IPS-20b (cell line): ENCODE results near the gene APOD.
"Not testable (repeated sequence)": the region's sequence is repeated elsewhere in the genome, so short reads cannot be mapped to it uniquely, and the experiment has no call there.

Experiments
- H3K27ac ChIP-seq: one replicate; pipeline ENCODE4 v1.5.1; 2013; ENCODE audit warnings: low read length
- H3K27me3 ChIP-seq: 2 replicates; pipeline ENCODE4 v1.6.1; 2013; ENCODE audit warnings: mild to moderate bottlenecking, low read length, inconsistent platforms; ENCODE audit not compliant: insufficient read depth
- H3K36me3 ChIP-seq: 2 replicates; pipeline ENCODE4 v1.6.1; 2013; ENCODE audit warnings: low read depth, mild to moderate bottlenecking, inconsistent platforms, low read length, moderate library complexity; ENCODE audit not compliant: insufficient read depth
- H3K4me1 ChIP-seq: 2 replicates; pipeline ENCODE4 v1.6.1; 2013; ENCODE audit warnings: mild to moderate bottlenecking, control low read depth, inconsistent platforms, low read length, moderate library complexity; ENCODE audit not compliant: insufficient read depth
- H3K4me3 ChIP-seq: 2 replicates; pipeline ENCODE4 v1.5.1; 2013; ENCODE audit warnings: mild to moderate bottlenecking, low read length, inconsistent platforms
- H3K9ac ChIP-seq: 2 replicates; pipeline ENCODE4 v1.6.1; 2013; ENCODE audit warnings: low read depth, mild to moderate bottlenecking, inconsistent platforms, low read length, moderate library complexity
- H3K9me3 ChIP-seq: 2 replicates; pipeline ENCODE4 v1.6.1; 2013; ENCODE audit warnings: mild to moderate bottlenecking, low read depth, low read length, inconsistent platforms; ENCODE audit not compliant: insufficient read depth

APOD gene

DNA sequence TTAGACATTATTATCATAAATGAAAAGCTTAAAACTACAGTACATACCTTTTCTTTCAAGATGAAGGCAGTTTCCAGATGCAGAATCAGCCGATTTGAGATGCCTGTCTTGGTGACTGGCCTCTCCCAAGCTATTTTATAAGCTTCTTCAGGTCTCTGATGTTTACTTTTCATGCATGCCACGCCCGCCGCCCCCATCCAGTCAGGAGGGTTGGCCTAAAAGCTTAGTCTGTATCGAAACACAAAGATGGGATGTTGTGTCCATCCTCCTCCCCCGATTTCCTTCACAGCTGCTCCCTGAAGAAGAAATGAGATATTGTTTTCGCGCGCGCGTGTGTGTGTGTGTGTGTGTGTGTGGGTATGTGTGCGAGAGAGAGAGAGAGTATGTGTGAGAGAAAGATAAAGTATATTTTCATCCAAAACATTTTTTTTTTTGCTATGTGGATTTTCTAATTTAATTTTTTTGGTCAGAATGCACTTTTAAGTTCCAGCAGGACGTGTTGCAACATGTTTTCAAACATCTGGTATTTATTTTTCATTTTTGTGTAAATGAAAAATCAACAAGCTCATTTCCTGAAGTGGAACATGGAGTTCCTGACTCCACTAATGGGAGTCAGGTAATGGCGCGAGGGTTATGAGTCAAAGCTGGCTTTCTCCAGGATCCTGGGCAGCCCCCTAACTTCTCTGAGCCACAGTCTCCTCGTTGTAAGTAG lies at the start of gene APOD:
APOD (minus strand) TSS at position 110 of the 712 bp plus-strand sequence. CDS start 4,479 bp downstream, outside the sequence.
- H3K27ac ChIP-seq, result no peak within 1 kb of the TSS
- no peak within 1 kb of the TSS for H3K4me3 ChIP-seq

DNA sequence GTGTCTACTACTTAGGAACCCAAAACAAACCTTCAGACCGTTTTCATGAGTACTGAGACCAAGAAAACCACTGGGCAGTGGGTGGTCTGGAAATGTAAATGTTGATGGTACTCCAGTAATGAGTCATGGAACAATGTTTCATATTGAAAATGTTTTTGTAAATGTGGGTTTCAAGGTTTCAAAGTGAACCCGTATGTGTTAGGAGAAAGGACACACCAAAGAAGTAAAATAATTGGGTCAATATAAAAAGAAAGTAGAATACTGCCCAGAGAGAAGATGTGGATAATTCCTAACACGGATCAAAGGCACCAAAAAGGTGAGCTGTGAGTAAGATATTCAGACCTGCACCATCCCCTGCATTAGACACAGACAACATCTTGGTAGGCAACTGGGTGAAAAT lies 49.6 kb upstream of the APOD start:
- not testable (repeated sequence) for H3K27me3 ChIP-seq, H3K27ac ChIP-seq, H3K36me3 ChIP-seq, H3K9me3 ChIP-seq, H3K4me3 ChIP-seq, H3K4me1 ChIP-seq, H3K9ac ChIP-seq

More for the DNA sequence above, at the start of gene APOD:
- H3K36me3 ChIP-seq, result no peaks in the 10 kb centered on the region
- H3K9ac ChIP-seq, result no peak within 1 kb of the TSS
- H3K9me3 ChIP-seq, result peaks cover 8% of the 10 kb centered on the region
- H3K4me1 ChIP-seq, result no peaks in the 10 kb centered on the region
- H3K27me3 ChIP-seq, result no peaks in the 10 kb centered on the region

- not testable (repeated sequence) for H3K4me3 ChIP-seq, H3K27me3 ChIP-seq, H3K9ac ChIP-seq, H3K27ac ChIP-seq, H3K36me3 ChIP-seq, H3K4me1 ChIP-seq, H3K9me3 ChIP-seq
Observed at GRCh38 chr3:195632501-195633185, 48.9 kb upstream of the APOD start.

GRCh38 chr3:195632046-195632445 lies 48.3 kb upstream of the APOD start:
- H3K4me3 ChIP-seq, H3K9me3 ChIP-seq, H3K27me3 ChIP-seq, H3K4me1 ChIP-seq, H3K27ac ChIP-seq, H3K9ac ChIP-seq, H3K36me3 ChIP-seq: not testable (repeated sequence)

GRCh38 chr3:195630938-195631495 lies 47.3 kb upstream of the APOD start:
- H3K36me3 ChIP-seq, H3K4me1 ChIP-seq, H3K9ac ChIP-seq, H3K27me3 ChIP-seq, H3K4me3 ChIP-seq, H3K9me3 ChIP-seq, H3K27ac ChIP-seq: not testable (repeated sequence)

DNA sequence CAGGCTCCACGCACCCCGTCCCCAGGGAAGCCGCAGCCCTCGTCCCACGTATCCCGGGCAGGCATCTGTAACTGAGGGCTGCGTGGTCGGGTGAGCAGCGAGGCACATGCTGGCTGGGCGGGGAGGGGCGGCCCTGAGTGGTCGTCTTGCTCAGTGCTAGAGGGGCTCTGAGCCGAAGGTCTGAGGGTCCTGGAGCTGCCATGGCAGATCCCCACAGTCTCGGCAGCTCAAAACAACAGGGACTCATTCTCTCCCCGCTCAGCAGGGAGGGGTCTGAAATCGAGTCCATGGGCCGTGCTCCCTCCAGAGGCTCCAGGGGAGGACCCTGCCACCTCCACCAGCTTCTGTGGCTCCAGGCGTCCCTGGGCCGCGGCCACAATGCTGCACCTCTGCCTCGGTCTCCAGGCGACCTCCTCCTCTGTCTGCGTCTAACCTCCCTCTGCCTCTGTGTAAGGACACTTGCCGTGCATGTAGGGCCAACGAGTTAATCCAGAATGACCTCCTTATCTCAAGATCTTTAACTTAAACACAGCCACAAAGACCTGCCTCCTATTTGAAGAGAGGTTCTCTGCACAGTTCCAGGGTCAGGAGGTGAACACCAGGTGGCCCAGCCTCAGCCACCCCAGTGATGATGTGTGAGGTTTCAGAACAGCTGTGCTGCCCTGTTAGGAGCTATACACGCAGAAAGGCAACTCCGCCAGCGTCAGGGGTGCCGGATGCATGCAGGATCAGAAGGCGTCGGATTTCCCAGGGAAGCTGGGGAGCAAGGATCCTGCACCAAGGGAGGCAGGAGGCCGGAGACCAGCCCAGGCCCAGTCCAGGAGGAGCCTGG lies 46.6 kb upstream of the APOD start:
- not testable (repeated sequence) for H3K27me3 ChIP-seq, H3K9me3 ChIP-seq, H3K36me3 ChIP-seq, H3K9ac ChIP-seq, H3K4me3 ChIP-seq, H3K4me1 ChIP-seq, H3K27ac ChIP-seq

GRCh38 chr3:195629682-195630081 lies 45.9 kb upstream of the APOD start:
- H3K9ac ChIP-seq, H3K36me3 ChIP-seq, H3K9me3 ChIP-seq, H3K4me3 ChIP-seq, H3K27ac ChIP-seq, H3K4me1 ChIP-seq, H3K27me3 ChIP-seq: not testable (repeated sequence)

GRCh38 chr3:195628386-195628920 lies 44.7 kb upstream of the APOD start:
- H3K9ac ChIP-seq, H3K4me1 ChIP-seq, H3K9me3 ChIP-seq, H3K27me3 ChIP-seq, H3K4me3 ChIP-seq, H3K36me3 ChIP-seq, H3K27ac ChIP-seq: not testable (repeated sequence)

DNA sequence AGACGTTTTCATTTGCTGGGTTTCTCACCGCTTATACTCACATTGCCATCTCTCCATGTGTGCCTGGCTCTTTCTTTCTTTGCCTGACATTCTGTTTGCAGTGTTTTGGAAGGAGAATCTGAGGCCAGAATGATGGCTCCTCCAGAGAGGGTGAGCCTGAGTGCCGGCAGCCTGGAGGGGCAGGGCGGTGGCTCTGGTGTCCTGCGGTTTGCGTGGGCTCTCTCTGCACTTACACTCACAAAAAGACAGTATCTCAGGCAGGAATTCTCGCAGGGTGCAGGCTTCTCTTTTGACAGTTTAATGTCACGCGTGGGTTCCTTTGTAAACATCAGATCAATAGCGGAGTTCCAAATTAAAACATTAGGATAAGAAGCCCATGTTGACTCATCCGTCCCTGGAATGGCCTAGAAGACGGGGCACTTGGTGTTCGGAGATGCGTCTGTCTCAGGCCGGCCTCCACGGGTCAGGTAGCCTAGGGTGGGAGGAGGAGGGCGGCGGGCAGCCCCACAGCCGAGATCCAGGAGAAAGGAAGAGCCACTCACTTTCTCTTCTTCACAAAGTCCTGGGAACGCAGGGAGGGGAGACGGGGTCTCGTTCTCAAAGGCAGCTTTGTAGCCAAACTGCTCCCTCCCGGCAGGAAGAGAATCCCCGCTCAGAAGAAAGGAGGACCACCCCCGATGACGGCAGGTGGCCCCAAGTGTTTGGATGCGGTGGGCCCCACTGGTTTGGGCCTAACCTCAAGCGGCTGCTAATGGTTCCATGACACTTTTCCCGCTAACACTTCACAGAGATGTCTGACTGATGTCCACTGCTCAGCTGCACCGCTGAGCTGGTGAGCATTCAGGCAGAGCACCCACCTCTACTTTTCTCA lies 44.0 kb upstream of the APOD start:
- H3K36me3 ChIP-seq, H3K27me3 ChIP-seq, H3K4me3 ChIP-seq, H3K9me3 ChIP-seq, H3K9ac ChIP-seq, H3K27ac ChIP-seq, H3K4me1 ChIP-seq: not testable (repeated sequence)

DNA sequence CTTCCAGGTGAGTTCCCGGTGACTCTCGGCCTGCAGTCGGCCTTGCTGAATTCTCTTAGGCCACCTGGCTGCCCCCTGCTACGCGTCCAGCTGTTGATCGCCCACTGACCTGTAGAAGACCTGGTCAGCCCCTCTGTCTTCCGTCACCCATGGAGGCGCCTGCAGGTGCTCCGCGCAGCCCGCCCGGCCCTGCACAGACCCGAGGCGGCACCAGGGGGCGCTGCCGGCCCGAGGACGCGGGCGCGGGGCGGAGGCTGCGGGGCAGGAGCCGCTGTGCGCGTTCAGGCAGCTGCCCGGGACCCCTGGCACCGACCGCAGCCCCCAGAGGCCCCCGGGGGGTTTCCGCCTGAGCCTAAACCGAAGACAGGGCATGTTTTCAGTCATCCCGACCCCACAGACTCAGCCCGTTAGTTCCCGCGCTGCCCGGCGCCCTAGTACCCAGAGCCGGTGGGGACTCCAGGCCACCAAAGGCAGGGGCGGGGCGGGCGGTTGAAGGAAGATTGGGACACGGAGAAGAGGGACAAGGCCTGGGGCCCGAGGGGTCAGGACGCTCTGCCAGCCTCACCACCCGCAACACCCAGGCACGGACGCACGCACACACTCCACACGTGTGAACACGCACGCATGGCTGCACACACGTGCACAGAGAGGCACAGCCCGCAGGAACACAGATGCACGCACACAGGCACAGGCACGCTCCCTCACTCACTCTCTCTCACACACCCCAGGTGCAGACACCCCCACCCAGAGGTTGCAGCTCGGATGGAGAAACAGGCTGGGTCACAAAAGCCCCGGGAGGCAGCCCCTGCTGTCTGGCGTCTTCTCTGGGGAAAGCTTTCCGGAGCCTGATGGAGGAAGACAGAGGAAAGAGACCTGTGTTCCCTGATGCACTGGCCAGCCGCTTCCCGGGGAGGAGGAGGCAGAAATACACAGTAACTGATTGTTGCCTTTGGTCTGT lies 41.1 kb upstream of the APOD start:
- H3K27me3 ChIP-seq, H3K4me3 ChIP-seq, H3K27ac ChIP-seq, H3K4me1 ChIP-seq, H3K9ac ChIP-seq, H3K36me3 ChIP-seq, H3K9me3 ChIP-seq: not testable (repeated sequence)
